RWPE2 (cell line): ENCODE data around the gene GAPDH.
"Not testable (repeated sequence)": the region's sequence is repeated elsewhere in the genome, so short reads cannot be mapped to it uniquely, and the experiment has no call there.

ENCODE experiments used
- ATAC-seq: fragments of 200-7000 bp; cut with Tn5 transposase; 3 replicates; pipeline ENCODE4 v1.9.1; 2021; ENCODE audit warnings: low read depth
- DNase-seq: peaks from one replicate; pipeline ENCODE4 v3.0.0-alpha.2; 2020; ENCODE audit warnings: low spot score
- H3K27ac ChIP-seq: fragments of 450-650 bp; 2 replicates; pipeline ENCODE4 v1.5.1; 2017; ENCODE audit warnings: mild to moderate bottlenecking; ENCODE audit not compliant: poor library complexity, severe bottlenecking
- H3K27me3 ChIP-seq: fragments of 250-450 bp; sonication (Bioruptor Pico); 2 replicates; pipeline ENCODE4 v1.5.1; 2021; ENCODE audit warnings: mild to moderate bottlenecking, moderate library complexity; ENCODE audit not compliant: insufficient read depth, poor library complexity, severe bottlenecking
- H3K36me3 ChIP-seq: fragments of 250-450 bp; sonication (Bioruptor Pico); 2 replicates; pipeline ENCODE4 v1.5.1; 2020; ENCODE audit warnings: low read depth, mild to moderate bottlenecking, moderate library complexity
- H3K4me1 ChIP-seq: fragments of 250-450 bp; sonication (Bioruptor Pico); 2 replicates; pipeline ENCODE4 v1.5.1; 2021; ENCODE audit warnings: mild to moderate bottlenecking, moderate library complexity; ENCODE audit not compliant: insufficient read depth, poor library complexity, severe bottlenecking
- H3K4me3 ChIP-seq: fragments of 250-450 bp; sonication (Bioruptor Pico); 2 replicates; pipeline ENCODE4 v1.5.1; 2021; ENCODE audit warnings: mild to moderate bottlenecking, moderate library complexity; ENCODE audit not compliant: severe bottlenecking
- H3K9me3 ChIP-seq: fragments of 250-450 bp; sonication (Bioruptor Pico); 2 replicates; pipeline ENCODE4 v1.5.1; 2021; ENCODE audit warnings: mild to moderate bottlenecking, moderate library complexity; ENCODE audit not compliant: severe bottlenecking
- CTCF ChIP-seq: fragments of 450-650 bp; IDR thresholded peaks from one replicate; pipeline ENCODE4 v1.5.1; 2017; ENCODE audit warnings: mild to moderate bottlenecking, moderate library complexity; ENCODE audit not compliant: poor library complexity, severe bottlenecking

GAPDH gene

DNA sequence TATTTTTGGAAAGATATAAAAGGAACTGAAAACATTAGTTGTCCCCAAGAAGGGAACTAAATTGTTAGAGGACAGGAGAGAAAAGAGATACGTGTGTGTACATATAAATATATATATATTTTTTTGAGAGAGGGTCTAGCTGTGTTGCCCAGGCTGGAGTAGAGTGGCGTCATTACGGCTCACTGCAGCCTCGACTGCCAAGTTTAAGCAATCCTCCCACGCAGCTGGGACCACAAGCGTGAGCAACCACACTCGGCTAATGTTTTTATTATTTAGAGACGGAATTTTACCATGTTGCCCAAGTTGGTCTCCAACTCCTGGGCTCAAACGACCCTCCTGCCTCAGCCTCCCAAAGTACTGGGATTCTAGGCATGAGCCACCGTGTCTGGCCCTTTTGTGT, 50.0 kb downstream of the GAPDH start:
- Histone ChIP-seq H3K4me1 (no peaks in the 10 kb centered on the region), H3K4me3 (no peak overlapping the region), H3K36me3 (peaks cover 99% of the 10 kb centered on the region), H3K27me3 (no peaks in the 10 kb centered on the region), H3K27ac (no peak overlapping the region), H3K9me3 (no peaks in the 10 kb centered on the region)
- no peak for DNase-seq
- TF ChIP-seq CTCF = no peak
- ATAC-seq = no peak

DNA sequence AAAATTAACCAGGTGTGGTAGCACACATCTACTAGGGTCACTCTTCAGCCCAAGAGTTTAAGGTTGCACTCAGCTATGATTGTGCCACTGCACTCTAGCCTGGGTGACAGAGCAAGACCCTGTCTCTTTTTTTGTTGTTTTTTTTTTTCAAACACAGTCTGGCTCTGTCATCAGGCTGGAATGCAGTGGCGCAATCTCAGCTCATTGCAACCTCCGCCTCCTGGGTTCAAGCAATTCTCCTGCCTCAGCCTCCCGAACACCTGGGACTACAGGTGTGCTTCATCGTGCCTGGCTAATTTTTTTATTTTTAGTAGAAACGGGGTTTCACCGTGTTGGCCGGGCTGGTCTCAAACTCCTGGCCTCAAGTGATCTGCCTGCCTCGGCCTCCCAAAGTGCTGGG, 52.3 kb downstream of the GAPDH start:
- not testable (repeated sequence) for H3K27me3 ChIP-seq, DNase-seq, ATAC-seq, H3K4me1 ChIP-seq, H3K9me3 ChIP-seq, H3K4me3 ChIP-seq, H3K27ac ChIP-seq
- peaks cover 99% of the 10 kb centered on the region for H3K36me3 ChIP-seq
